ENCODE results near the gene C1orf198.

The C1orf198 gene

GRCh38 chr1:230809256-230809990 lies 58.9 kb downstream of the C1orf198 start:
- no peak for DNase-seq (ENCODE audit: low read depth in 2 of 2)

DNA sequence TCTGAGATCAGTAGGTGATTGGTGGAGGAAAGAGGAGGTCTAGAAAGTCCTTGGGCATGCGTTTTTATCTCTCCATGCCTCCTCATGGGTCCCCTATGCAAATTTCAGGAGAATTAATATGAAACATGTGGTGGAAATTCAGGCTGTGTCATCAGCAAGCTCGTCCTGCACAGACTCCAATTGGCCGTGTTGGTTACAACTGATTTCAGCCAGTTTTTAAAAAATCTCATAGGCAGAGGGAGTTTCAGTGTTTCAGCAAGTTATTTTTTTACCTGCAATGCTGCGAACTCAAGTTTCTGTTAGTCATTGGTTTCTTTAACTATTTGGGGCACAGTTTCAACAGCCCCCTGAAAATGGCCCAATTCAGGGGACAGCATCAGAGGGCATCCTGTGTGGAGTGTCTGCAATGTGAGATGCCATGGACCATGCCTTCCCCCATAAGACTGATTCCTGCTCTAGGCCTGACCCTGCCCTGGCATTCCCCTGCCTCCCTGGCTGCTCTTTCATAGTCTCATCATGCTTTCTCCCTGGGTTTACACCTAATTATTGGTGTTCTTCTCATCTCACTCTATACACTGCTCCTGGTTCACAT lies 59.9 kb downstream of the C1orf198 start:
- no peak for DNase-seq (ENCODE audit: low read depth in 2 of 2)

DNA sequence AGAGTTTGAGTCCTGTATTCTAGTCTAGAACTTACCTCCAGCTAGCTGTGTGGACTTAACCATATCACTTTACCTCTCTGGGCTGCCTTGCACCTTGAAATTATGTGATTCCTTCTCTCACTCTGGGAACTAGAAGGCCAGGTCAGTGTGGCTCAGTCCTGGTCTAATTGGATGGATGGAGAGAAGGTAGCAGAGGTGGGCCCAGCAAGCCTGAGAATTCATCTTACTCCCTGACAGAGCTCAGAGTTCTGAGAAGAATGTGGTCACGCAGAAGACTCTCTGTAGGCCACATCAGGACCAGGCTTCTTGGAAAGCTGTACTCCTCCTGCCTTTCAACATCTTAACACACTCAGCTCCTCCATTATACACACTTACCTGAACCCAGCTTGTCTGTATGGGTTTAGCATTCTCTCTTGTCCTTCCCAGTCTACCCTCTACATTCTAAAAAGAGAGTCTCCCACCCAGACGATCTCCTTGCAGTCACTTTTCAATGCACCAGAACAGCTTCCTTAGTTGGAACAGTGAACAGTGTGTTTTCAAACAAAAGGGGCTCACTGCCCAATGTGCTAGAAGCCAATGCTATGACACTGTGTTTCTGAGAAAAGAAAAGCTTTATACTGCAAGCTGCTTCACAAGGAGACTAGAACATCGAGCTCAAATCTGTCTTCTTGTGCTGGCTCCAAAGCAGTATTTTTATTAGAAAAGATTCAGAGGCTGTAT lies 60.6 kb downstream of the C1orf198 start:
- DNase-seq (ENCODE audit: low read depth in 2 of 2) = no peak

GRCh38 chr1:230807029-230807428 lies 61.3 kb downstream of the C1orf198 start:
- no peak for DNase-seq (ENCODE audit: low read depth in 2 of 2)

GRCh38 chr1:230806552-230806951 lies 61.8 kb downstream of the C1orf198 start:
- DNase-seq (ENCODE audit: low read depth in 2 of 2) = no peak

DNA sequence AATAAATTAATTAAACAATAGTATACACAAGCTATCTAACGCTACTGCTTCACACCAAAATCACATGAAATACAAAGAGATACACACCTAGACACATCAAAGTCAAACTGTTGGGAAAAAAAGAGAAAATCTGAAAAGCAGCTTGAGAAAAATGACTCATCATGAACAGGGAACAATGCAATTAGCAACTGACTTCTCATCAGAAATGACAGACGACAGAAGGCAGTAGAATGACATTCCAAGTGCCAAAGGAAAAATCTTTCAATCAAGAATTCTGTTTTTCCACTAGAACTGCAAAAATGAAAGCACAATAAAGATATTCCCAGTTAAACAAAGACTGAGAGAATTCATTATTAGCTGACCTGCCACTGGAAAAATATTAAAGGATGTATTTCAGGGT lies 63.9 kb downstream of the C1orf198 start:
- DNase-seq (ENCODE audit: low read depth in 2 of 2) = no peak

- no peak for DNase-seq (ENCODE audit: low read depth in 2 of 2)
These were observed 67.2 kb downstream of the C1orf198 start for GRCh38 chr1:230800891-230801840.

GRCh38 chr1:230798491-230798890 lies 69.8 kb downstream of the C1orf198 start:
- DNase-seq (ENCODE audit: low read depth in 2 of 2) = no peak

DNA sequence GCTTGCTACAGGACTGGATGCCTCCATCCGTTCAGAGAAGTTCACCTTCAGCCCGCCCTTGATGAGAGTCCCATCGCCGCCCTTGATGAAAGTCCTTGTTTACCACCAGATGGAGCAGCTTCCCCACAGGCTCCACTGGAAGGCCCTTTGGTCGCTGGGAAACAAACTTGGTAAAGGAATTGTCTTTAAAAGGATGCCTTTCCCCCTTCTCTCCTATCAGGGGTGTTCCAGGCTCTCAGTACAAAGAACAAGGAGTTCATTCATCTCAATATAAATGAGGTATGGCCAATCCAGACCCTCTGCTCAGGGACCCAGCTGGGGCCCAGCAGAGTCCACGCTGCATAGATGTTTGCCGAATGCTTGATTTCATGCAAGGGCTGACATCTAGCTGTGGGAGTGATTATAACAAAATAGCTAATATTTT lies 70.4 kb downstream of the C1orf198 start:
- DNase-seq (ENCODE audit: low read depth in 2 of 2) = no peak

DNA sequence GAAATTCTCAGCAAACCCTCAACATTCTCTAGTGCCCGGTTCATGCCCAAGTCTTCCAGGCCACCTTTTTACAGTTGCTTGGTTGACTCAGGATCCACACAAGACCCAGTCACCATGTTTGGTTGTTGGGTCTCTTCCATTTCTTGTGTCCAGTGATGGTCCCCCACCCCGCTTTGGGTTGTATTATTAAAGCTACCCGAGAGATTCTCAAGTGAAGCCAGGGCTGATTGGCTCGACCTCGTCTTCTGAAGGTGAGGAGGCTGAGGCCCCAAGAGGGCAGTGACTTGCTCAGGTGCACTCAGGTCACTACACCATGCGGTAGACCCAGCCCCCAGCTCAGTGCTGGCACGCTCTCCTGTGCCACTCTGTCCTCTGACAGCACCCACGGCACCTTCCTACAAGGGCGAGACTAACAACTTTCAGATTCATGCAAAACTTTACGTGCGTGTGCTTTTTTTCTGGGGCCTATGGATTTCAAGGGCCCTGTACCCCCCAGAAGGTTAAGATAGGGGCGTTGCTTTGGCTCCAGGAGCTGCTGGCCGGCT lies 70.9 kb downstream of the C1orf198 start:
- no peak for DNase-seq (ENCODE audit: low read depth in 2 of 2)

- DNase-seq (ENCODE audit: low read depth in 2 of 2) = no peak
These were observed 71.7 kb downstream of the C1orf198 start for GRCh38 chr1:230796626-230797025.

GRCh38 chr1:230794871-230795605 lies 73.3 kb downstream of the C1orf198 start:
- DNase-seq (ENCODE audit: low read depth in 2 of 2) = no peak

DNA sequence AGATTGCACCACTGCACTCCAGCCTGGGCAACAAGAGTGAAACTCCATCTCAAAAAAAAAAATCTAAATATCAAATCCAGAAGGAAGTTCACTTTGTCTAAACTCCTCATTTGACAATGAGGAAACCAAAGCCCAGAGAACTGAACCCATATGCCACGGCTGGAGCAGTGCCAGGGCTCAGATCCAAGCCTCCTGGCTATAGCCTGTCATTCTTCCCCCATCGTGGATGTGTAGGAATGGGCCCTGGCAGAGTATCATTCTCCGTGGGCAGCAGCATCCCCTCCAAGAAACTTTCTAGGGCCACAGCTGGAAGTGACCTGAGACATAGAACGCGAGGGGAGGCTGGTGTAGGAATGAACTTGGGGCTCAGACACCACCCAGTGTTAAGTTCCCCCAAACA lies 73.9 kb downstream of the C1orf198 start:
- DNase-seq (ENCODE audit: low read depth in 2 of 2) = no peak

- no peak for DNase-seq (ENCODE audit: low read depth in 2 of 2)
These were observed 74.9 kb downstream of the C1orf198 start for GRCh38 chr1:230793463-230793745.

GRCh38 chr1:230792691-230793462 lies 75.4 kb downstream of the C1orf198 start:
- no peak for DNase-seq (ENCODE audit: low read depth in 2 of 2)

DNA sequence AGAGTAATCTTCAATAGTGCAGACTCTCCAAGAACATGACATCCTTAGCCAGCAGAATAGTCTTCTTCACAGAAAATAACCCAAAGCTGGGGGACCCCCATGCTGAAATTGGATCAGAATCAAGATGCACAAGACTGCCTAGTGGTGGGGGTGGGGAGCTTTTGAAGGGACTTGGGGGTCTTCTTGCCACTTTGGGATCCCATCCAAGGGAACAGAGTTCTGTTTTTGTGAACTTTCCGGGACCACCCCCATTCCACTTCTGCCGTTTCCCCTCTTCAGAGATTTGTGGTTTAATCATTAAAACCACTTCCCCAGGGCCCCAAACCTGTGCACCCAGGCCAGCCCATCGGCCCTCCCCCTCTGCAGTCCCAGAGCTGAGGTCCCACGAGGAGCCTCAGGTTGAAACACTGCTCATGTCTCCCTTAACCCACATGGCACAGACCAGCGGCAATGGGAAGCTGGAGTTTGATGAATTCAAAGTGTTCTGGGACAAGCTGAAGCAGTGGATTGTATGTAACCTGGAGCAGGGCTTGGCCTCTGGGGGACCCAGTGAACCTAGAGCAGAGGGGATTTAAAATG lies 76.2 kb downstream of the C1orf198 start:
- DNase-seq (ENCODE audit: low read depth in 2 of 2) = no peak

DNA sequence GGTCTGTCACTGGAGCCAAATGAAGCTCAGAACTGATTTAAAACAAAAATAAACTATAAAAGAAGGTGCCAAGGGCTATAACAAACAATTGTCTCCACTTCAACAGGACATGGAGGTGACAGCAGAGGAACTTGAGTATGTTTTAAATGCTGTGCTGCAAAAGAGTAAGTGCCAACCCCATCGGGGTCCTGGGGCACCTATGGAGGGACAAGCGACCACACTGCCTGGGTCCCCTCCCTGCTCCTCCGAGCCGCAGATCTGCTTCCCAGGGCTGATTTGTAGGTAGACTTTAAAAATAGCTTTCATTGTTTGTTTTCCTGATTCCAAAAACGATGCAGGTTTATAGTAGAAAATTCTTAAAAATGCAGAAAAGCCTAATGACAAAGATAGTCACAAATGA lies 78.3 kb downstream of the C1orf198 start:
- DNase-seq (ENCODE audit: low read depth in 2 of 2) = no peak

- DNase-seq (ENCODE audit: low read depth in 2 of 2) = no peak
These were observed 79.6 kb downstream of the C1orf198 start for GRCh38 chr1:230788561-230789275.

DNA sequence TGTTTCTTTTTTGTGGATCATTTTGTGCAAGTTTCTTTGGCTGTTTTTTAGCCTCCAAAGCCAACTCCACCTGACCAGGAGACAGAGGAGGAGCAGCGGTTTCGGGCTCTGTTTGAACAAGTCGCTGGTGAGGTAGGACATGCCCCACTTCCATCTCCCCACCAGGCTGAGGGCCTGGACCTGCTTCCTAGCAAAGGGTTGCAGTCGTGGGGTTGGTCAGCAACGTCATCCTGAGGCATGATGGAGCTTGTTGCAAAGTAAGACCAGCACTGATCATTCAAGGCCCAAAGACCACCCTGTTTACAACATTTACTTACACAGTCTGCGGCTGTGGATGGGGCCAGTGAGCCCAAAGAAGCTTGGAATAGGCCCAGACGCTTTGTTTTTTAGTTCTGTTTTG lies 80.8 kb downstream of the C1orf198 start:
- DNase-seq (ENCODE audit: low read depth in 2 of 2) = no peak
